Coronary artery (tissue), 2 donors: ENCODE data around the gene KCNAB1.
"Not testable (repeated sequence)": the region's sequence is repeated elsewhere in the genome, so short reads cannot be mapped to it uniquely, and the experiment has no call there.

Experiments used
- DNase-seq: peaks from one replicate; pipeline ENCODE4 v3.0.0-alpha.2; 2017; ENCODE audit warnings: low spot score
- H3K27ac ChIP-seq, 2 donors: fragments of 200-600 bp; sonication (generic); one replicate each; pipeline ENCODE4 v1.5.1; 2016 to 2019
- H3K4me3 ChIP-seq: fragments of 200-600 bp; sonication (generic); 2 replicates; pipeline ENCODE4 v1.5.1; 2016; ENCODE audit warnings: mild to moderate bottlenecking, moderate library complexity
- TF ChIP-seq, protein P1 (sequence below): fragments of 200-600 bp; sonication (generic); IDR thresholded peaks from one replicate; pipeline ENCODE4 v1.5.1; 2019; ENCODE audit warnings: antibody characterized with exemption

The KCNAB1 gene

GRCh38 chr3:156561533-156561932 lies 441.2 kb downstream of the KCNAB1 start:
- Histone ChIP-seq H3K27ac (no peak overlapping the region), H3K4me3 (no peak overlapping the region)
- TF ChIP-seq, protein P1, sequence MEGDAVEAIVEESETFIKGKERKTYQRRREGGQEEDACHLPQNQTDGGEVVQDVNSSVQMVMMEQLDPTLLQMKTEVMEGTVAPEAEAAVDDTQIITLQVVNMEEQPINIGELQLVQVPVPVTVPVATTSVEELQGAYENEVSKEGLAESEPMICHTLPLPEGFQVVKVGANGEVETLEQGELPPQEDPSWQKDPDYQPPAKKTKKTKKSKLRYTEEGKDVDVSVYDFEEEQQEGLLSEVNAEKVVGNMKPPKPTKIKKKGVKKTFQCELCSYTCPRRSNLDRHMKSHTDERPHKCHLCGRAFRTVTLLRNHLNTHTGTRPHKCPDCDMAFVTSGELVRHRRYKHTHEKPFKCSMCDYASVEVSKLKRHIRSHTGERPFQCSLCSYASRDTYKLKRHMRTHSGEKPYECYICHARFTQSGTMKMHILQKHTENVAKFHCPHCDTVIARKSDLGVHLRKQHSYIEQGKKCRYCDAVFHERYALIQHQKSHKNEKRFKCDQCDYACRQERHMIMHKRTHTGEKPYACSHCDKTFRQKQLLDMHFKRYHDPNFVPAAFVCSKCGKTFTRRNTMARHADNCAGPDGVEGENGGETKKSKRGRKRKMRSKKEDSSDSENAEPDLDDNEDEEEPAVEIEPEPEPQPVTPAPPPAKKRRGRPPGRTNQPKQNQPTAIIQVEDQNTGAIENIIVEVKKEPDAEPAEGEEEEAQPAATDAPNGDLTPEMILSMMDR: no peak
- DNase-seq: no peak

DNA sequence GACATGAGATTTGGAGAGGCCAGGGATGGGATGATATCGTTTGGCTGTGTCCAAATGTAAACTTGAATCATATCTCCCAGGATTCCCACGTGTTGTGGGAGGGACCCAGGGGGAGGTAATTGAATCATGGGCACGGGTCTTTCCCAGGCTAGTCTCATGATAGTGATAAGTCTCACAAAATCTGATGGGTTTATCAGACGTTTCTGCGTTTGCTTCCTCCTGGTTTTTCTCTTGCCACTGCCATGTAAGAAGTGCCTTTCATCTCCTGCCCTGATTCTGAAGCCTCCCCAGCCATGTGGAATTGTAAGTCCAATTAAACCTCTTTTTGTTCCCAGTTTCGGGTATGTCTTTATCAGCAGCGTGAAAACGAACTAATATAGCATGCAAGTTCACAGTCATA lies 442.1 kb downstream of the KCNAB1 start:
- not testable (repeated sequence) for DNase-seq, H3K27ac ChIP-seq, H3K4me3 ChIP-seq

GRCh38 chr3:156563900-156564682 lies 443.7 kb downstream of the KCNAB1 start:
- Histone ChIP-seq H3K27ac (no peak overlapping the region), H3K4me3 (no peak overlapping the region)
- TF ChIP-seq, protein P1: no peak
- no peak for DNase-seq

DNA sequence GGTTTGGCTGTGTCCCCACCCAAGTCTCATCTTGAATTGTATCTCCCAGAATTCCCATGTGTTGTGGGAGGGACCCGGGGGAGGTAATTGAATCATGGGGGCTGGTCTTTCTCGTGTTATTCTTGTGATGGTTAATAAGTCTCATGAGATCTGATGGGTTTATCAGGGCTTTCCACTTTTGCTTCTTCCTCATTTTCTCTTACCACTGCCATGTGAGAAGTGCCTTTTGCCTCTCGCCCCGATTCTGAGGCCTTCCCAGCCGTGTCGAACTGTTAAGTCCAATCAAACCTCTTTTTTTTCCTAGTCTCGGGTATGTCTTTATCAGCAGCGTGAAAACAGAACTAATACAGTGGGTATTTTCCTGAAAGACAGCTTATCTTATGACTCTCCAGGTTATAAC lies 448.6 kb downstream of the KCNAB1 start:
- not testable (repeated sequence) for H3K4me3 ChIP-seq, DNase-seq, H3K27ac ChIP-seq

GRCh38 chr3:156569881-156570280 lies 449.5 kb downstream of the KCNAB1 start:
- H3K27ac ChIP-seq, H3K4me3 ChIP-seq, DNase-seq: not testable (repeated sequence)

GRCh38 chr3:156575641-156576040 lies 455.3 kb downstream of the KCNAB1 start:
- DNase-seq: no peak
- Histone ChIP-seq H3K27ac (no peak overlapping the region), H3K4me3 (no peak overlapping the region)
- TF ChIP-seq, protein P1: no peak

DNA sequence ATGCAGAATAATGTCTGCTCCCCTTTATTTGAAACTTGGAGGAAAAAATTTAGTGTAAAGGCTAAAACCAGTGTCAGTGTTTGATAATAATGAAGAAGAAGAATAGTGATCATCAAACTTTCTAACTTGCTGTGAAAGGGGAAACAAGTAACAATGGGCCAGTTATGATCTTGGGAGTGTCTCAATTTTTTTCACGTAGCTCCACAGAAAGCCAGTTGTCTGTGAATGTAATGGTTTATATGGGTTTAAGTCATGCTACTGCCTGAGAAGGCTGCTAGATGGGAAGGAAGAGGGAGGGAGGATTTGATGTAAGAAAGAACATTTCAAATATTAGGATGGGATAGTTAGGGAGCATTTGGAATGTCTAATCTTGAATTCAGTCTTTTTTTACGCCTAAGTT lies 455.7 kb downstream of the KCNAB1 start:
- Histone ChIP-seq H3K4me3 (no peak overlapping the region), H3K27ac (no peak overlapping the region)
- TF ChIP-seq, protein P1: no peak
- DNase-seq: no peak

- Histone ChIP-seq H3K4me3 (no peak overlapping the region), H3K27ac (no peak overlapping the region)
- TF ChIP-seq, protein P1: no peak
- no peak for DNase-seq
Measured at GRCh38 chr3:156576651-156577348, 456.4 kb downstream of the KCNAB1 start.
